Superior temporal gyrus (tissue), 1 donor: ENCODE measurements around the gene FSTL1.
A peak's percentile ranks its signal among the peaks of the same experiment; 100 is the strongest.

Source experiments
- DNase-seq: peaks from one replicate; pipeline ENCODE4 v3.0.0-alpha.2; 2016; ENCODE audit errors: extremely low spot score

Gene FSTL1

GRCh38 chr3:120353463-120353862 lies 97.3 kb downstream of the FSTL1 start:
- DNase-seq, result no peak

- DNase-seq, result no peak
Observed at GRCh38 chr3:120352017-120352416, 98.8 kb downstream of the FSTL1 start.

GRCh38 chr3:120350401-120350941 lies 100.3 kb downstream of the FSTL1 start:
- DNase-seq, result peak; percentile 62

- DNase-seq, result peak; percentile 76
Observed at GRCh38 chr3:120349855-120350125, 101.0 kb downstream of the FSTL1 start.

GRCh38 chr3:120348991-120349854 lies 101.6 kb downstream of the FSTL1 start, which contains the start of gene LRRC58:
LRRC58 (minus strand) TSS chr3:120349354; CDS start chr3:120349243, 111 bp downstream.
- peak; percentile 91 for DNase-seq

- no peak for DNase-seq
Observed at GRCh38 chr3:120348065-120348990, 102.5 kb downstream of the FSTL1 start.

- DNase-seq, result no peak
Observed at GRCh38 chr3:120344349-120344748, 106.4 kb downstream of the FSTL1 start.
